Activated CD8-positive, alpha-beta memory T cell treated with anti-CD3 and anti-CD28 coated beads for 1 hour (primary cell): ENCODE results near the gene BIN1.

Experiments used
- DNase-seq, 2 donors: peaks; one replicate each; pipeline ENCODE4 v3.0.0-alpha.2; 2020; ENCODE audit warnings: low read depth in 1 of 2; ENCODE audit errors: extremely low read depth in 1 of 2

Gene BIN1

GRCh38 chr2:127105656-127106456 is 1.1 kb downstream of the BIN1 start:
- no peak for DNase-seq

- DNase-seq = no peak
Measured at GRCh38 chr2:127104881-127105655, 1.9 kb downstream of the BIN1 start.

GRCh38 chr2:127104166-127104660 is 2.7 kb downstream of the BIN1 start:
- no peak for DNase-seq

GRCh38 chr2:127103243-127104165 is 3.5 kb downstream of the BIN1 start:
- DNase-seq = no peak

GRCh38 chr2:127102521-127103242 is 4.3 kb downstream of the BIN1 start:
- DNase-seq = no peak

- no peak for DNase-seq
Measured at GRCh38 chr2:127101756-127102477, 5.0 kb downstream of the BIN1 start.

- DNase-seq = no peak
Measured at GRCh38 chr2:127101048-127101611, 5.8 kb downstream of the BIN1 start.

GRCh38 chr2:127100251-127101047 is 6.5 kb downstream of the BIN1 start:
- no peak for DNase-seq

- DNase-seq = no peak
Measured at GRCh38 chr2:127098711-127099110, 8.2 kb downstream of the BIN1 start.

GRCh38 chr2:127097841-127098651 is 8.9 kb downstream of the BIN1 start:
- DNase-seq = no peak

GRCh38 chr2:127097471-127097765 is 9.5 kb downstream of the BIN1 start:
- no peak for DNase-seq

GRCh38 chr2:127096718-127097470 is 10.1 kb downstream of the BIN1 start:
- DNase-seq = no peak

- no peak for DNase-seq
Measured at GRCh38 chr2:127096280-127096679, 10.7 kb downstream of the BIN1 start.

- DNase-seq = no peak
Measured at GRCh38 chr2:127095784-127096183, 11.2 kb downstream of the BIN1 start.

GRCh38 chr2:127095367-127095641 is 11.7 kb downstream of the BIN1 start:
- DNase-seq = no peak

- DNase-seq = no peak
Measured at GRCh38 chr2:127094509-127095366, 12.2 kb downstream of the BIN1 start.
